HUDEP-2 (cell line): ENCODE data around the gene NRROS.
"Not testable (repeated sequence)": the region's sequence is repeated elsewhere in the genome, so short reads cannot be mapped to it uniquely, and the experiment has no call there.

ENCODE experiments used
- DNase-seq, 76 experiments: peaks; one replicate each; lab custom pipeline; 2025; ENCODE audit not compliant: unreplicated experiment in 76 of 76; lab: John Stamatoyannopoulos, UW

Gene NRROS

DNA sequence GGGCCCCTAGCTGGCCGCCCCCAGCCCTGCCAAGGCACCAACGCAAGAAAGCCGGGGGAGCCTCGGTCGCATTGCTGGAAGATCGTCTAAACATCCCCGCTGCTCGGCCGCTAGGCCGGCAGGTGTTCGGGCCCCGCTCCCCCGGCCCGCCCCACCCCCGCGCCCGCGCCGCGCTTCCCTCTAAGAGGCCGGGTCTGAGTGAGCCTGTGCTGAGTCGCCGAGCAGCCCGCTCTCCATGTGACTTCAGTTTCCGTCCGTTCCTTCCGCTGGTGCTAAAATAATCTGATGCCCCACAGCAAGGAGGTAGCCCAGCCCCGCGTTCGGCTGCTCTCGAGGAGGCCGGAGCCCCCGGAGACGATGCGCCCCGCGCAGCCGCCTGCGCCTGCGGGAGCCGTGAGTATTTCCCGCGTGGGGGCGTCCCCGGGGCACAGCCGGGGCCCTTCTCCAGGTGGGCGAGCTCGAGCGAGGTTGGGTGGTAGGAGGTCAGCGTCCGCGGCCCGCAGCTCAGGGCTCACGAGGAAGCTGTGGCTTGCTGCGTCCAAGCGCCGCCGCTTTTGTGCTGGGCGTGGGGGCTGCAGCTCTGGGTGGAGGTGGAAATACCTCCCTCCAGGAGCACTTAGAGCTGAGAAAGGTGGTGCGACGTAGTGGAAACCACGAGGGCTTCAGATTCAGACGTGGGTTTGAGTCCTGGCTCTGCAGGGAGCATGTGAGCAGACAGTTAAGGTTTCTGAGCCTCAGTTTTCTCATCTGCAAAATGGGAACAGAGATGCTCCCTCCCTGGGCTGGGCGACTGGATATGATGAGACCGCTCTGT is at the start of gene NRROS:
NRROS (plus strand) TSS at position 212 of the 814 bp plus-strand sequence. CDS start 14,846 bp downstream, outside the sequence.
- DNase-seq = peak in 71 of 76 experiments; percentile 11 to 78 (median 63)

DNA sequence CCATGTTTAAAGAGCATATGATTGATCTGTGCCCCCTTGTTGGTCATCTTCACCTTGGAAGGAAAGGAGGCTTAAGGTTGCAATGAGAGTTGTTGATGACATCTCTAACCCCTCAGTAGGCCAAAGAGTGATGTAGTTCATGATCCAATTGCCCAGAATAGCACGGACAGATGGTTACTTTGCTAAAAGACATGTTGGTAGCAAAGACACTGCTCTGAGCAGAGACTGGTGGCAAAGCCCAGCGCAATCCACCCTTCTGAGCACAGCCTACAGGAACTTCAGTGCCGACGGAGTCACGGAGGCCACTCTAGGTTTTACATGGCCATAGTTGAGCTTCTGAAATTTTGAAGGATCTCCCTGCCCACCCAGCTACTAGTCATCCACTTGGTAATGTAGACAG is 49.2 kb upstream of the NRROS start:
- no peak for DNase-seq

DNA sequence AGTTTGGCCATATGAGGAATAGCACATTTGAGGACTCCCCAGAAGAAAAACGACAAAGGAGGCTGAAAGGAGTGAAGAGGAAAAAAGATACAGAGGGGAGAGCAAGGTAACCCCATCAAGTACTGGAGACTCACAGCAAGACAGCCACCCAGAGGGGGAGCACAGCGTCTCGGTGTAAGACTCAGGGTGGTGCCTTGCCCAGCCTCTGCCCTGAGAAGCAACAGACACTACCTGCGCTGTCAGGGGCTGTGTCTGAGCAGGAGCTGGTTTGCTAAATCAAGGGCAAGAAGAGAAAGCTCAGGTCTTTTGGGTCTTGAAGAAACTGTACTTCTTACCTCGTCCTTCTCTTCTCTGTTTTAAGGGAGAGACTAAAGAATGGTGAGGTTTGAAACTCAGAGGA is 43.1 kb upstream of the NRROS start:
- no peak for DNase-seq

DNA sequence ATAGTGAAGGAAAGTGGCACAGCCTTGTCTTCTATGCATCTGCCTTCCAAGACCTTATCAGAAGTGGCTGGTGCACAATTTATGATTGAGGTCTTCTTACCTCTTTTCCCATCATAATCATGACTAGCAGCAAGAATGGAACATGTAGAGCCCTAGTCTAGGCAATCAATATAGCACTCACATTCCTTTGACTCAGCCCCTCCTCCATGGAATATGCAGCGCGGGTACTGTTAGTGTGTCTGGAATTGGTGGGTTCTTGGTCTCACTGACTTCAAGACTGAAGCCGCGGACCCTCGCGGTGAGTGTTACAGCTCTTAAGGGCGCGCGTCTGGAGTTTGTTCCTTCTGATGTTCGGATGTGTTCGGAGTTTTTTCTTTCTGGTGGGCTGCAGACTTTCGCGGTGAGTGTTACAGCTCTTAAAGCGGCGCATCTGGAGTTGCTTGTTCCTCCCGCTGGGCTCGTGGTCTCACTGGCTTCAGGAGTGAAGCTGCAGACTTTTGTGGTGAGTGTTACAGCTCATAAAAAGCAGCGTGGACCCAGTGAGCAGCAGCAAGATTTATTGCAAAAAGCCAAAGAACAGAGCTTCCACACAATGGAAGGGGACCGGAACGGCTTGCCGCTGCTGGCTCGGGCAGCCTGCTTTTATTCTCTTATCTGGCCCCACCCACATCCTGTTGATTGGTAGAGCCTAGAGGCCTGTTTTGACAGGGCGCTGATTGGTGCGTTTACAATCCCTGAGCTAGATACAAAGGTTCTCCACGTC is 41.3 kb upstream of the NRROS start:
- DNase-seq = peak in 1 of 76 experiments; percentile 12

DNA sequence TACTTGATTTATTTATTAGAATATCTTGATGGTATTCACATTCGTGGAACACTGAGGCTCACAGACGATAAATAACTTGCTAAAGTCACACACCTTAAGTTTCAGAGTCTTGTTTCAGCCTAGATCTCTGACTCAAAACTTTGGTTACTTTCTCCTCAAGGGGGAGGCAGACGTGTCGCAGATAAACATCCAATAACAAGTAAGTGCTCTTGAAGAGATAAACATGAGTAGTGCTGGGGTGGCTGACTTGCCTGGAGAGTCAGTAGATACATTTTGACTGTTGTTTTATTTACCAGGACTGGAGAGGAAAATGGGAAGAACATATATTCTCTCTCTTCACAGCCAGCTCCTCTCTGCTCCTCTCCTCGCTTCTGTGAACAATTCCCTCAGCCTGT is 39.8 kb upstream of the NRROS start:
- DNase-seq = peak in 38 of 76 experiments; percentile 4 to 69 (median 32)

DNA sequence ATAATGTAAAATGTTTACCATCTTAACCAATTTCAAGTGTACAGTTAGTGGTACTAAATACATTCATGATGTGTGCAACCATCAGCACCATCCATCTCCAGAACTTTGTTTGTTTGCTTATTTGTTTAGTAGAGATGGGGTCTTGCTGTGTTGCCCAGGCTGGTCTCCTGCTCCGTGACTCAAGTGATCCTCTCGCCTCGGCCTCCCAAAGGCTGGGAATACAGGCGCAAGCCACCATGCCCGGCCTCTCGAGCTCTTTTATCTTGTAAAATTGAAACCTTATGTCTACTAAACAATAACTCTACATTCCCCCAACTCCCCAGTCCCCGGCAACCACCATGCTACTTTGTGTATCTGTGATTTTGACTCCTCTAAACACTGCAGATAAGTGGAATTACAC is 39.1 kb upstream of the NRROS start:
- DNase-seq = no peak

DNA sequence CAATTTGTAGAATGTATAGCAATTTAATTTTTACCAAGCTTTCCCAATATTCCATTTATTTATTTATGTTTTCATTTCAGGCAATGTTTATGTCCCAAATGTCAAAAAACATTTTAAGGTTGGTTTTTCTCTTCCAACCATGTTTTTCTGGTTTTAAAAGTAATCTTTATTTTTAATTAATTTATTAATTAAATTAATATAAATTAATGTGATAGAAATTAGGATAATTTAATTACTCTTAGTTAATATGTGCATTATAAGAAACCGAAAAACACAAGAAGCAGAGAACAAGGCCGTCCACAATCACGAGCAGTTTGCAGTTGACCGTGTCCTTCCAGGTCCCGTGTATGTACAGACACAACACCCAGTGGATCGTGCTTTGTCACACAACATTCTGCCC is 36.8 kb upstream of the NRROS start:
- DNase-seq = no peak

DNA sequence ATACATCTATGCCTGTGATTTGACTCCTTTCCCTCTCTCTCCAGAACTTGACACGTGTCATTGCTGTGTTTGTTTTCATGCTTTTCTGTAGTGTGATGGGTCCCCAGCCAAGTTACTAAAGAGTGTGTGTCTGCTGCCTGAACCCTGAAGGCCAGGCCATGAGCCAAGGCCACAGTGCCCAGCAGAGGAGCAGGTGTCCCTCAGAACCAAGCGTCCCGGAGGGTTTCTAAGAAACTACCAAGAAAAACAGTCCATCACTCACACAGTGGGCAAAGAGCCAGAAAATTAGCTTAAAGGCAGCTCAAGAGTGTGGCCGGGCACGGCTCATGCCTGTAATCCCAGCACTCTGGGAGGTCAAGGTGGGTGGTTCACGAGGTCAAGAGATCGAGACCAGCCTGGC is 35.8 kb upstream of the NRROS start:
- peak in 68 of 76 experiments; percentile 18 to 87 (median 62) for DNase-seq

DNA sequence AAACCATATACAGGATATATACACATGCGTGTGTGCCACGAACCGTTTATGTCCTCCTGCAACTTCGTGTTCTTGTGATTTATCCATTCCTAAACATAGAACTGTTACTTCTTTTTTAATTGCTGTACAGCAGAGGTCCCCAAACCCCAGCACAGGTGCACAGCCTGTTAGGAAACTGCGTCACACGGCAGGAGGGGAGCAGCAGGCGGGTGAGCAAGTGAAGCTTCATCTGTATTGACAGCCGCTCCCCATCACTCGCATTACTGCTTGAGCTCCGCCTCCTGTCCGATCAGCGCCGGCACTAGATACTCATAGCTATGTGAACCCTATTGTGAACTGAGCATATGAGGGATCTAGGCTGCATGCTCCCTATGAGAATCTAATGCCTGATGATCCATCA is 34.9 kb upstream of the NRROS start:
- no peak for DNase-seq

DNA sequence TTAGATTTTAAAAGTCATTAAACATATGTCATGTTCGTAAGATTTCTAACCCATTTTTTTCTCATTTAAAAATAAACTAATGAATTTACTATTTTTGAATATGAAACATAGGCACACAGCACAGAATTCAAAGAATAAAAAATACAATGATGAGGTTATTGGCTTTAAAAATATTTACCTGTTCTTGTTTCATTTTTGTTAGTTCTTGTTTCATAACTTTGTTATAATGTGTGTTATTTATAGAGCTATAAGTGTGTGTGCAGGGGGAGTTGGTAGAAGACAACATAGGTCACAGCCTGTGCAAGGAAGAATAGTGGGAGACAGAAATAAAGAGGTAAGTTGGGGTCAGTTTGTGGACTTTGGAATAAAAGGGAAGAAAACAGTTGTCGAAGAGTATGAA is 30.8 kb upstream of the NRROS start:
- no peak for DNase-seq

DNA sequence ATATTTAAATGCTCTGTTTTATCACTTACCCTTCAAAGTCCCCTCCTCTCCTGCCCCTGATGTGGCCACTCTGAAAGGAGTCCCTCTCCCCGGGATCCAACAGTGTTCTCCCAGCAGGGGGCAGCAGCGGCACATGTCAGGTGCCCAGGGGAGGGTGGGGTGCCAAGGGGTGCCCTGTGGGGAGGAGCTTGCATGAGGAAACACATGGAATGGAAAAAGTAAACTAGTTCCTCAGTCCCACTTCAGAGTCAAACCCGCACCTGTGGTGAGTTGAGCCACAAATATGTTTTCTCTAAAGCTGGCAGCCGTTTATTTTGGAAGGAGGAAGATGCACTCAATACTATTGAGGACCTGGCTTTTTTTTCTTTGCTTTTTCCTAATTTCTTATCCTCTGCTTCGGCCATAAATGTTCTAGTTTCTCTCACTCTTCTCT is 30.1 kb upstream of the NRROS start:
- peak in 74 of 76 experiments; percentile 45 to 96 (median 88) for DNase-seq

DNA sequence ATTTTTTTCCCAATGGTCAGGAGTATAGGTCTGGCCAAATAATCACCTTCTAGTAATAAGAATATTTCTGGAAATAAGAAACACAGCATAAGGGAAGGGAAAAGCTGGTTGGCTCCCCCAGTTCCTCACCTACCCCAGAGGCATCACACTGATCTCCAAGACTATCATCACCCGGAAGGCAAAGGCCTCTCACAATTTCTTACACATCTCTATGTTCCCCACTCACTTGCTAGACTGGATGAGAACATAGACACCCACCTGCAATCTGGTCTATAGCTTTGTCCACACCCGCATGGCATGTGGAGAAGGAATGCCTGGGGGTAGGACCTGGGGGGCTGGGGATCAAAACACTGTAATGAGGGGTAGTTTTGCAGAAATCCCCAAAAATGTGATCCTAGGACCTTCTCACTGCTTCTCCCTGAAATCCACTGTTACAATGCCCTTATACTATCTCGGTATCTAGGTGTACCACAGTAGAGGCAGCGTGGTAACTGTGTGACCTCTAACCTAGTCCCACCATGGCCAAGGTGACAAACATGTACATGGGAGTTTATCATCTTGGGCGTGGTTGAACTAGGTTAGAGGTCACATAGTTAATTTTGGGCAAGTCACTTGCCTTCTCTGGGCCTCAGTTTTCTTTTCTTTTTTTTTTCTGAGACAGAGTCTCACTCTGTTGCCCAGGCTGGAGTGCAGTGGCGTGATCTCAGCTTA is 29.5 kb upstream of the NRROS start:
- peak in 17 of 76 experiments; percentile 2 to 61 (median 22) for DNase-seq

DNA sequence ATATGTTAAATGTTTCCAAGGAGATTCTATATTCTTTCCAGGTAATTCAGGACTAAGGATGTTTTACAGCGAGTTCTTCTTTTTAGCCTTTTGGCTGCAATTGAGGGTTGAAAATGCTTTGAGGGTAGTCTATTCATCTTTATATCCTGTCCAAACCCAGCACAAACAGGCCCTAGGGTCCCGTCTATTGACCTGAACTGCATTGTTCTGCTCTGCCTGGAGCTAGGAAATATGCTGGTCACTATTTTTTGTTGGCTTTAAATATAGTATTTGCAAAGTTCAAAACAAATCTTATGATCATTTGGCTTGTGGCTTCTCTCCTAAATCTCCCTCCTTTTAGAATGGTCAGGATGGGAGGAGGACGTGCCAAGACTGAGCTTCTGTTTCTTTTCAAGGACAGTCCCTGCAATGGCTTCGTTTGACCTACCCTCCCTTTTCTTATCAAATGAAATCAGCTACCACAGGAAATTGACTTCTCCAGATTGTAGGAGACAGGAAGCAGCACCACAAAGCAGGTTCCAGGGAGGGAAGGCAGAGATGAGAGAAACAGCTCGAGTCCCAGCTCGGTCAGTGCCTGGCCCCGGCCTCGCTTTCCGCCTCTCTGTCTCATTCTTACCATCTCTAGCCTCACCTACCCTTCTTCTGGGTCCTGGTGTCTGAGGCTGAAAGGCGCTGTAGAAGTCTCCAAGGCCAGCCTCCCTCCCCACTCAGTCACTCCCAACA is 27.6 kb upstream of the NRROS start:
- peak in 21 of 76 experiments; percentile 5 to 63 (median 21) for DNase-seq

DNA sequence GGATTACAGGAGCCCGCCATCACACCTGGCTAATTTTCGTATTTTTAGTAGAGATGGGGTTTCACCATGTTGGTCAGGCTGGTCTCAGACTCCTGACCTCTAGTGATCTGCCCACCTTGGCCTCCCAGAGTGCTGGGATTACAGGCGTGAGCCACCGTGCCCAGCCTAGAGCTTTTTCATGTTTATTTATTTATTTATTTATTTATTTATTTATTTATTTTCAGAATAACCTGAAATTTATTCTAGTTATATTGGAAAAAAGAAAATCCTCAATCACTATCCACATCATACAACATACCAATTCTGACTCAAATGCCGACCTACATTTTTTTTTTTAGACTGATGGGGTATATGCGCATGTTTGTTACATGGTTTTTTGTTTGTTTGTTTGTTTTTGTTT is 24.3 kb upstream of the NRROS start:
- DNase-seq = not testable (repeated sequence)

DNA sequence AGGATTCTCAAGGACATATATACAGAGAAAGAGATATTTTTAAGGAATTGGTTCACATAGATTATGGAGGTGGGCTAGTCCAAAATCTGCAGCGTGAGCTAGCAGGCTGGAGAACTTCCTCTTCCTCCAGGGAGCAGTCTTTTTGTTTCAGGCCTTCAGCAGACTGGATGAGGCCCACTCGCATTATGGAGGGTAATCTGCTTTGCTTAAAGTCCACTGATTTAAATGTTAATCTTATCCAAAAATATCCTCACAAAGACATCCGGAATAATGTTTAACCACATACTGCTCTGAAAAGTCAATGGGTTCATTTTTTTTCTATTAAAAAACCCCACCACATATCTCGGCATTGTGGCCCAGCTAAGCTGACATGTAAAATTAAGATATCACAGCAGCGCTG is 22.2 kb upstream of the NRROS start:
- no peak for DNase-seq

DNA sequence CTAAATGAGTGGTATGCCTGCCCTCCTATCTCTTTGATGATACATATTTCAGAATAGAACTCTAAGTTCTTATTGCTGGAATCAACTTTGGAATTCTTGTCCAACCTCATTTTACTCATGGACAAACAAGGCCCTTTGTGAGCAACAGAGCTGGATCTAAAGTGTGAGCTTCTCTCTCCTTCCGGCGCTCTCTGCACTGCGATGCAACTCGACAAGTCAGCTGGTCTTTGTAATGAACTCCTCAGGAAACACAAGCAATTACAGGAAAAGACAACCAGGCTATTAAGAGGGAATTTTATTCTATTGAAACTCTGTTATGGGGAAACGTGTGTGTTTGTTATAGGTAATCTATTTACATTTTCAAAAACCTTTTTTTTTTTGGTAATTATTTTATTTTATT is 20.3 kb upstream of the NRROS start:
- no peak for DNase-seq

DNA sequence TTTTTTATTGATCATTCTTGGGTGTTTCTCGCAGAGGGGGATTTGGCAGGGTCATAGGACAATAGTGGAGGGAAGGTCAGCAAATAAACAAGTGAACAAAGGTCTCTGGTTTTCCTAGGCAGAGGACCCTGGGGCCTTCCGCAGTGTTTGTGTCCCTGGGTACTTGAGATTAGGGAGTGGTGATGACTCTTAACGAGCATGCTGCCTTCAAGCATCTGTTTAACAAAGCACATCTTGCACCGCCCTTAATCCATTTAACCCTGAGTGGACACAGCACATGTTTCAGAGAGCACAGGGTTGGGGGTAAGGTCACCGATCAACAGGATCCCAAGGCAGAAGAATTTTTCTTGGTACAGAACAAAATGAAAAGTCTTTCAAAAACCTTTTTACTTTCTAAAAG is 19.9 kb upstream of the NRROS start:
- not testable (repeated sequence) for DNase-seq

DNA sequence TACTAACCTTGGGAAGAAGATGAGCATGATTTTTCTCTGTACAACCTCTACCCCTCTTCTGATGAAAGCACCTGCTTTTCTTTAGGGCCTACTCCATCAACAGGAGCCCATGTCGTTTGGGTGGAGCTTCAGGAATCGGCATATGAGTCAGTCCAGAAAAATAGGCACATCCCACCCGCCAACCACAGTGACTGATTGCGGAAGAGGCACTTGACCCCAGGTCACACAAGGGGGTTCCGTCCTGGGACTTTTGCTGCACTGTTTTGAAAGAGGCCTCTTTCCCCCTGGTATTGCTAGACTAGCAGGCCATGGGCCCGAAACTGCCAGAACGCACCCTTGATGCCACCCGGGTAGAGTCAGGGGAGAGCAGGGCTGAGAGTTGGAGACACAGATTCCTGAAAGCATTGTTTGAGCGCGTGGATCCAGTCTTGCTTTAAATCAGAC is 19.3 kb upstream of the NRROS start:
- DNase-seq = peak in 15 of 76 experiments; percentile 20 to 63 (median 37)

DNA sequence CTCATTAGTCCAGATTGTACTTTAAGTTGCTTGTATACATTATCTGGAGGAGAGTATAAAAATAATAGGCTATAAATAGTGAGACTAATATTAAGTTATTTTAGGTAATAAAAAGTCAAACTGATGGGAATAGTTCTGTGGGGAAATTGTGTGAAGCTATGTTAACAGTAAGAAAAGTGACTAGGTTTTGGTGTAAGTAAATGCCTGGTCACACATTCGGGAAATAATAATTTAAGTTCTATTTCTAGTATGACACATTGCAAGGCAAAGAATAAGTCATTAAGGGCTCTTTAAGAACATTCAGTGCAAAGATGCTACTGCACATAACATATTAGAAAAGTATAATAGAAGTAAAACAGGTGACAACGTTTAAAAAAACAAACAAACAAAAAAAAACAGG is 18.8 kb upstream of the NRROS start:
- no peak for DNase-seq

DNA sequence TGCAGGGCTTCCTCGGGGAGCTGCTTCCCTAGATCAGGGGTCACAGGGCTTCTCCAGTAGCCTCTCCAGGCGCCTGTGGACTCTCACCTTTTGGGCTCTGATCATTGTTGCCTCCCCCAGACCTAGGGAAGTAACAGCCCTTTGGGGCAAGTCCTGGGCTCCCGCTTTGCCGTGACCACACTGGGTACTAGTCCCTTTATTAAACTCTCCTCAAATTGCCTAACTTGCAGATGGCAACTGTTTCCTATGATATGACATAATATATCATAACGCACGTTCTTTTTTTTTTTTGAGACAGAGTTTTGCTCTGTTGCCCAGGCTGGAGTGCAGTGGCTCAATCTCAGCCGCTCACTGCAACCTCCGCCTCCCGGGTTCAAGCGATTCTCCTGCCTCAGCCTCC is 17.9 kb upstream of the NRROS start:
- no peak for DNase-seq
